NCI-H1417 (cell line): ENCODE data around the gene S100A3.
"Not testable (repeated sequence)": the region's sequence is repeated elsewhere in the genome, so short reads cannot be mapped to it uniquely, and the experiment has no call there.

ENCODE experiments used
- DNase-seq, 3 experiments: peaks; one replicate each; lab custom pipeline; 2025; lab: John Stamatoyannopoulos, UW

Gene S100A3

GRCh38 chr1:153569465-153569864 is 20.4 kb upstream of the S100A3 start:
- DNase-seq, result no peak

GRCh38 chr1:153568367-153569099 is 19.5 kb upstream of the S100A3 start:
- peak; percentile 82 to 99 (median 92) for DNase-seq

- DNase-seq, result peak in 2 of 3 experiments; percentile 25 to 46
These were observed 18.7 kb upstream of the S100A3 start for GRCh38 chr1:153567621-153568366.

GRCh38 chr1:153566414-153567371 is 17.6 kb upstream of the S100A3 start:
- DNase-seq, result peak; percentile 61 to 70 (median 65)

GRCh38 chr1:153565529-153566374 is 16.7 kb upstream of the S100A3 start, which contains the start of gene S100A2:
TSS of gene S100A2 (minus strand) at chr1:153565844. CDS start at chr1:153563877, 1,967 bp downstream.
- DNase-seq, result peak; percentile 29 to 73 (median 35)

GRCh38 chr1:153563991-153564390 is 14.9 kb upstream of the S100A3 start:
- no peak for DNase-seq

GRCh38 chr1:153563483-153563901 is 14.4 kb upstream of the S100A3 start:
- no peak for DNase-seq

- DNase-seq, result not testable (repeated sequence)
These were observed 13.0 kb upstream of the S100A3 start for GRCh38 chr1:153562021-153562420.

- DNase-seq, result no peak
These were observed 12.5 kb upstream of the S100A3 start for GRCh38 chr1:153561466-153561985.

GRCh38 chr1:153560771-153561465 is 11.9 kb upstream of the S100A3 start:
- DNase-seq, result no peak

- DNase-seq, result no peak
These were observed 11.2 kb upstream of the S100A3 start for GRCh38 chr1:153560241-153560640.

- DNase-seq, result no peak
These were observed 8.8 kb upstream of the S100A3 start for GRCh38 chr1:153557877-153558276.

- no peak for DNase-seq
These were observed 7.3 kb upstream of the S100A3 start for GRCh38 chr1:153556348-153556747.

- DNase-seq, result no peak
These were observed 4.9 kb upstream of the S100A3 start for GRCh38 chr1:153553830-153554541.

- no peak for DNase-seq
These were observed 4.0 kb upstream of the S100A3 start for GRCh38 chr1:153553096-153553495.

- no peak for DNase-seq
These were observed 3.3 kb upstream of the S100A3 start for GRCh38 chr1:153552335-153552734.

- no peak for DNase-seq
These were observed 1.9 kb upstream of the S100A3 start for GRCh38 chr1:153550827-153551500.

- DNase-seq, result no peak
These were observed 1.3 kb upstream of the S100A3 start for GRCh38 chr1:153550398-153550758.
